Measurements from ENCODE around the gene CRYL1.

DNA sequence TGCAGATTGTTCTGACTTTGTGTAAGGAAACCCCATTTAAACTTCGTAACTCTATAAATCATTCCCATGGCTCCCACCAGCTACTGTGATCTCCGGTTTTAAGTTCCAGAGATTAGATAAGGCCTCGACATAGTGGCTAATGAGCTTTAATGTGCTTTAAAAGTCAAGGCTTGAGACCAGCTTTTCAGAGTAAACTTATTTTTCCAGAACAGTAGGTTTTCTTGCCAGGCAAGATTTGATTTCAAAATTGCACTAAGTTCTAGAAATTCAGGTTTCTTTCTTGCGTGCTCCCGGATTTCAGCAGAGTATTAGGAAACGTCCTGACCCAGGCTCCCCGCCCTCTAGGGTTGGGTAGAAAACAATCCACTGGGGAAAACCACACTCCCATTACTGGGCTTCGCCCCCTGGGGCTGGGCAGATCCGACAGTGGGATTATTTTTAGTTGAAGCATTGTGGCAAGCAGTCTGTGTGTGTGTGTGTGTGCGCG, 43.3 kb downstream of the CRYL1 start:
- no peak for TF ChIP-seq CTCF (IDR thresholded peaks at IDR 0.05)
- no peak for TF ChIP-seq POLR2A (IDR thresholded peaks at IDR 0.05)

All from sigmoid colon (tissue), 3 donors.